Renal cortical epithelial cell (primary cell): ENCODE results near the gene FREM3. TPM values are rescaled to one million over a fixed set of nuclear protein-coding genes. Genes with fewer than 3 reads are reported as not detected.

Source experiments
- DNase-seq: peaks from one replicate; pipeline ENCODE4 v3.0.0-alpha.2; 2011; ENCODE audit warnings: low read depth
- total RNA-seq: library from RNA; depleted of rRNA; stranded (reverse); fragments of >200 nt; gene quantifications from 2 replicates; pipeline ENCODE4 v1.2.3, GENCODE V29; 2014

FREM3 gene
- total RNA-seq, 1 donor from 2014 or later = not detected

GRCh38 chr4:143667461-143667860 is 33.0 kb downstream of the FREM3 start:
- peak; percentile 27 for DNase-seq

GRCh38 chr4:143658336-143658735 is 42.1 kb downstream of the FREM3 start:
- no peak for DNase-seq

- DNase-seq = no peak
These were observed 45.9 kb downstream of the FREM3 start for GRCh38 chr4:143654571-143654970.

- no peak for DNase-seq
These were observed 47.4 kb downstream of the FREM3 start for GRCh38 chr4:143653031-143653430.

- DNase-seq = no peak
These were observed 57.1 kb downstream of the FREM3 start for GRCh38 chr4:143643399-143643798.

- DNase-seq = no peak
These were observed 57.9 kb downstream of the FREM3 start for GRCh38 chr4:143642611-143643010.

GRCh38 chr4:143641361-143641760 is 59.1 kb downstream of the FREM3 start:
- peak; percentile 54 for DNase-seq

- no peak for DNase-seq
These were observed 65.7 kb downstream of the FREM3 start for GRCh38 chr4:143634763-143635162.

GRCh38 chr4:143633833-143634232 is 66.6 kb downstream of the FREM3 start:
- DNase-seq = no peak

GRCh38 chr4:143626134-143626911 is 74.2 kb downstream of the FREM3 start:
- DNase-seq = no peak

- DNase-seq = no peak
These were observed 74.8 kb downstream of the FREM3 start for GRCh38 chr4:143625632-143626031.

- no peak for DNase-seq
These were observed 76.6 kb downstream of the FREM3 start for GRCh38 chr4:143623896-143624295.

GRCh38 chr4:143618811-143619210 is 81.7 kb downstream of the FREM3 start:
- DNase-seq = peak; percentile 1

GRCh38 chr4:143617994-143618679 is 82.3 kb downstream of the FREM3 start:
- peak; percentile 2 for DNase-seq

GRCh38 chr4:143616771-143617170 is 83.7 kb downstream of the FREM3 start:
- peak; percentile 72 for DNase-seq

- DNase-seq = no peak
These were observed 91.0 kb downstream of the FREM3 start for GRCh38 chr4:143609492-143609891.

GRCh38 chr4:143606480-143606879 is 94.0 kb downstream of the FREM3 start:
- no peak for DNase-seq

- peak; percentile 7 for DNase-seq
These were observed 100.6 kb downstream of the FREM3 start for GRCh38 chr4:143599827-143600226.

- DNase-seq = no peak
These were observed 101.7 kb downstream of the FREM3 start for GRCh38 chr4:143598816-143599215.

GRCh38 chr4:143597276-143597675 is 103.2 kb downstream of the FREM3 start:
- DNase-seq = no peak

GRCh38 chr4:143587703-143588102 is 112.8 kb downstream of the FREM3 start:
- peak; percentile 13 for DNase-seq

GRCh38 chr4:143586080-143586479 is 114.4 kb downstream of the FREM3 start:
- no peak for DNase-seq

GRCh38 chr4:143585548-143585947 is 114.9 kb downstream of the FREM3 start:
- DNase-seq = no peak
